ENCODE data around the gene BRSK2.

Gene BRSK2

DNA sequence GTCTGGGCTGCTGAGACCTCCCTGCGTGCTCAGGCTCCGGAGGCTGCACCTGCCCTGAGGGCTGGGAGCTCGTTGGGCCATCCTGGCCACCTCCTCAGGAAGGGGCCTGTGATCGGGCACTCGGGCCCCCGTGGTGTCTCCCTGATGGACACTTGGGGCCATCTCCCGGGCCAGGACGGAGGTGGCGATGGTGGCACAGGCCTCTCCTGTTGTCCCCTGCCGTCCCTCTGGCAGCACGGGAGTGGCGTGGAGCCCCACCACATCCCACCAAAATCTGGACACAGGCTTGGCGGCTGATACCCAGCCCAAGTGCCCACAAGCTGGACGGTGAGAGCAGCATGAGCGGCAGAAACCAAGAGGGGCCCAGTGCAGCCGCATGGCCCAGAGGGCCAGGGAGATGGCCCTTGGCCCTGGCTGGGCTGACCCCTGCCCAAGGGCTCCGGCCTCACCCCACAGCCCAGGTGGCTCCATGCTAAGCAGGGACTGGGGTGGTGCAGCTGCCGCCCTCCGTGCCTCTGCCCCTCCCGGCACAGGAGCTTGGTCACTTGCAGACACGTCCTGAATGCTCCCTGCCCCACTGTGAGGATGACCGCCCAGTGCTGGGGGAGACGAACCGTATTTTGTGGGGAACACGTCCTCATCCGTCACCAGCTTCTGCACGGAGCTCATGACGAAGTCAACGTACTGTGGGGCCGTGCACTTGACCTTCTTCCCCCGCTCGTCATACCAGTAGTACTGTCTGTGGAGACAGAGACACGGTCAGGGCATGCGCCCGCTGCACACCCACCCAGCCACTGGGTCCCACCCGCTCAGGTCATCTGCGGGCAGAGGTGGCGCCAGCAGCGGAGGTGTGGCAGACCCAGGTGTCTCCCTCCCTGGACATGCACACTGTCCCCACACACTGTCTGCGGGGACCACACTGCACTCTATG lies 81.2 kb downstream of the BRSK2 start:
- no peak for DNase-seq

DNA sequence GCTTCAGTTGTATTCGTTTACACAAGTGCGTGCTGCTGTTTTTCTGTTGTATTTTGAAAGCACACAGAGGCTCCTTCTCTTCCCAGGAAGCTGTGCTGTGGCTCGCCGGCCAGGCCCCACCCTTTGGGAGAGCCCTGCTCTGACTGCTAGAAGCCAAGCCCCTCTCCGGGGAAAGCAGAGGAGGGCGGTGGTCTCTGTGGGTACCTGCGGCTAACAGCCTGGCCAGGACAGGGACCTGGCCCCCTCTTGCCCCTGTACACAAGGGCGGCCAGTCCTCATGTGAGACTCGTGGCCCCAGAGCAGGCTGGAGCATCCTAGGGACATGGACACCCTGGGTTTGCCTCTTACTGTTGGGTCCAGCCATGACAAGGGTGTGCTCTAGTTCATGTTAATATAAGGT lies 82.0 kb downstream of the BRSK2 start:
- DNase-seq, result no peak

DNA sequence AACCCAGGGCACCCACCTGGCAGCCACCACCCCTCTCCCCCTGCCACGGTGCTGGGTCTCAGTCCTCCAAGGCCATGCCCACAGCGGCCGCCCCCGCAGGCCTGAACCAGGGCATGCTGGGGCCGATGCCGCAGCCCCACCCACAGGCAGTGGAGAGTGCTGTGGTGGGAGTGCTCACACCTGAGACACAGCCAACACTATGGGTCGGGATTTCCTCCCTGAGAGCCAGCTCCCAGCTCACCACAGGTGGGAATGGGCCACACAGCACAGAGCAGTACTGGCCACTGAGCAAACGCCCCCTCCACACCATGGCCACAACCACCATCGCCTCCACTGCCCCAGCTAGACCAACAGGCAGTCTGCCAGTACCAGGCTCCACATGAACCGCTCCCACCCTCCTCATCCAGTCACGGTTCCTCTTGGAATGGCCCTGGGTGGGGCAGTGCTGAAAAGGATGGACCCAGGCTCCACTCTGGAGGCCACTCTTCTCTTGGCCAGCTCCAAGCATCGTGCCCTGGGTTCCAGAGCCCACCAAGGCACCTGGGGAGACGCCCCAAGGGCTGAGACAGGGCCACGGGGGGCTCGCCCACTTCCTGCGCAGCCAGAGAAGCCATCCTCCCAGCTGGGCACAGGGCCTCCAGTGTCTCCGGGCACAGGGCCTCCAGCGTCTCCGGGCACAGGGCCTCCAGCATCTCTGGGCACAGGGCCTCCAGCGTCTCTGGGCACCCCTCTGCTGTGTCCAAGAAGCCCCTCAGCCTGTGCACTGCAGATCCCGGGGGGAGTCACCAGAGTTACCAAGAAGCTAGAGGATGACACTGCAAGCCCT lies 82.7 kb downstream of the BRSK2 start:
- DNase-seq, result no peak

DNA sequence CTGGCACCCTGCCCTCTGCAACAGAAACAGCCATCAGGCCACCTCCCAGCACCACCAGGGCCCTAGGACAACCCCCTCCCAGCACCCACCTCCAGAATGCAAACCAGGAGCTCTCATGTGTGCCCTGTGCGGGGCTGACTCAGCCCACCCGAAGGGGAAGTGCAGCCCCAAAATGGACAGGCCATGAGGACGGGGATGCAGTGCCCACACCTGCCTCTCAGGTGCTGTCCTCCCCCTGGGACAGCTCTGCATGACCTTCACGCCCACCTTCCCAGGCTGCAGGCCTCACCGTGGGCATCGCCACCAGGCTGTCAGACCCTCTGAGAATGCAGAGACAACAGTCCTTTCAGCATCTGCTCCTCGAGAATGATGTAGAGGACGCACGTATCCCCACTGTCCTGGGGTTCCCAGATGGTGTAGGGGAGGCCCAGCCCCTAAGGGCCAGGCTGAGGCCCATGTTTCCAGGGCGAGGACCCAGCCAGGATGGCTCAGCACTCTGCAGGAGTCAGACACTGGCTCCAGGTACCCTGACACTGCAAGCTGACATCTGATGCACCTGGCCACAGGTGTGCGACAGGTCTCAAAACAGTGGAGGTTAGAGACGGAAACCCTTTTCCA lies 83.4 kb downstream of the BRSK2 start:
- DNase-seq, result no peak

DNA sequence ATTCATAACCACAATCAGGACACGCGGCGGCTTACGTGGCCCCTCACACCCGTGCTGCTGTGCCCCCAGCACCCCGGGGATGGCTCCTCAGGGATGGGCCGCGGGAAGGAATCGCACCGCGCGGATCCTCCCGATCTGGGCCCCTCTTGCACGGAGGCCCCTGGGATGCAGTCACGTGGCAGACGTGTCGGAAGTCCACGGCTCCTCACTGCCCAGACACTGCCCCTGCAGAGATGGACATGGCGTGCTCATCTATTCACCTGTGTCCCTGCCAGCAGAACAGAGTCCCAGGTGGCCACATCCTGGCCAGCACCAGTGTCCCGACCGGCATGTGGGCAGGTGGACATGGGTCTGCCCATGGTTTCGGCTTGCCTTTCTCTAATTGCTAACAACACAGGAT lies 84.1 kb downstream of the BRSK2 start:
- DNase-seq, result no peak

DNA sequence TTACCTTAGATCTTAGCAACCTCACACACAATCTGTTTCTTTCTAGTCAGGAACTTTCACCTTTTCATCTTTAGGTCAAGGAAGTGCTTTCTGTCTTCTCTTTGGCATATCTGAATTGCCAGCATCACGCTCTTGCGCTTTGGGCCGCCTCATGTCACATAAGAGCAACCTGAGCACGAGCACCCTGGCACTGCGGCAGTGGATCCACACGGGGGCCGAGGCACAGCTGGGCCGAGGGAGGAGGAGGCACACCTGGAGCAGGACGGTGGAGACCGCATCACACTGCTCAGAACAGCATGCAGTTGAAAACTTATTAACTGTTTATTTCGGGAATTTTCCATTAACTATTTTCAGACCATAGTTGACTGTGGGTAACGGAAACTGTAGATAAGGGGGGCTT lies 86.1 kb downstream of the BRSK2 start:
- DNase-seq, result no peak

DNA sequence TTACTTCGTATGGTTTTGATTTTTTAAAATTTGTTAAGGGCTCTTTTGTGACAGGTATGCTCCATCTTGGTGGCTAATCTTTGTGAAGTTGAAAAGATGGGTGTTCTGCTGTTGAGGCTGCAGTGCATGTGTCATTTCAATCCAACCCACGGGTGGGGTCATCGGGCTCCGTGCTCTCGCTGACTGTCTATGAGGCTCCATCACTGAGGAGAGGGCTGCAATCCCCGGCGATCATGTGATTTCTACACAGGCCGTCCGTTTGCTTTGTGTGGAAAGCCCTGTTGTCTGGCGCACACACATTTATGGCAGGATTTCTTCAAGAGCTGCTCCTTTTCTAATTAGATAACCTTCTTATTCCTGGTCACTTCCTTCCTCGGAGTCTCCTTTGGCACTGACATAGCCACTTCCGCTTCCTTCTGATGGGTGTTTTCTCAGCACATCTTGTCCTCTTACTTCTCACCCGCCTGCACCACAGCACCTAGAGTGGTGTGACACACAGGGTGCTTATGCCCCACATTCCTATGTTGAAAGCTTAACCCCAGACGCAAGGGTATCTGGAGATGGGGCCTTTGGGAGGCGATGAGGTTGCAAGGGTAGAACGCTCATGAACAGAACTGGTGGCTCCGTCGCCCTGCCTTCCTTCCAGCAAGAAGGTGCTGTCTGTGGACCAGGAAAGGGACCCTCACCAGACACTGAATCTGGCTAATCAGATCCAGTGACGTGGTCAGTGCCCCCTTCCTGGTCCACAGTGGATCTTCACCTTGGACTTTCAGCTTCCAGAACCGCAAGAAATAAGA lies 87.4 kb downstream of the BRSK2 start:
- DNase-seq, result no peak

DNA sequence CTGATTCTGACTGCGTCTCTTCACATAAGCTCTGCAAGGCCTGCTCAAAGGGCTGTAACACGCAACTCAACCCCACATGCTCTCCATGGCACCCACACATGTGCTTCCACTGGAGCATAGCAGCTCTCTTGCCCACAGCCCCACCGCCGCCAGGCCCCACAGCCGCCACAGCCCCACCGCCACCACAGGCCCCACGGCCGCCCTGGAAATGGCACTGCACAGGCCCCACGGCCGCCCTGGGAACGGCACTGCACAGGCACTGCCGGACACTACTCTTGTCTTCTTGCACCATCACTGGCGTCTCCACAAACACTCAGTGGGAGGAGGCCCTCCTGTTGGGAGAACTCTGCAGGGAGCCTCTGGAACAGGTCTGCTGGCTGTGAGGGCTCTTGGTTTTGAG lies 88.3 kb downstream of the BRSK2 start:
- DNase-seq, result no peak

DNA sequence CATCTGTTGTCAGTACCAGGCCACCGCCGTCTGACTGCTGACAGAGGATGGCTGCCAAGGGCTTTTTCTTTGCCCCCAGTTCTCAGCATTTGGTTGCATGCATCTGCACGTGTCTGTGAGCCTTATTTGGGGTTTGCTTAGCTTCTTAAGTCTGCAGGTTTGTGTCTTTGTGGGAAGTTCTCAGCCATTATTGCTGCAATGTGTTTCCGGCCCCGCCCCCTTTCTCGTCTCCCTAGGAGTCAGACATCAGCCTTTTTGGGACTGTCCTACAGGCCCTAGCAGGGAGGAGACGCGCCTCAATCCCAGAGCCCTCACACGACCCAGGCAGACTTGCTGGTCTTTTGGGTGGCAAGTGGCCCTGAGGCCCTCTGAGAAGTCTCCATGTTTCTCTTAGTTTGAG lies 88.8 kb downstream of the BRSK2 start:
- no peak for DNase-seq

DNA sequence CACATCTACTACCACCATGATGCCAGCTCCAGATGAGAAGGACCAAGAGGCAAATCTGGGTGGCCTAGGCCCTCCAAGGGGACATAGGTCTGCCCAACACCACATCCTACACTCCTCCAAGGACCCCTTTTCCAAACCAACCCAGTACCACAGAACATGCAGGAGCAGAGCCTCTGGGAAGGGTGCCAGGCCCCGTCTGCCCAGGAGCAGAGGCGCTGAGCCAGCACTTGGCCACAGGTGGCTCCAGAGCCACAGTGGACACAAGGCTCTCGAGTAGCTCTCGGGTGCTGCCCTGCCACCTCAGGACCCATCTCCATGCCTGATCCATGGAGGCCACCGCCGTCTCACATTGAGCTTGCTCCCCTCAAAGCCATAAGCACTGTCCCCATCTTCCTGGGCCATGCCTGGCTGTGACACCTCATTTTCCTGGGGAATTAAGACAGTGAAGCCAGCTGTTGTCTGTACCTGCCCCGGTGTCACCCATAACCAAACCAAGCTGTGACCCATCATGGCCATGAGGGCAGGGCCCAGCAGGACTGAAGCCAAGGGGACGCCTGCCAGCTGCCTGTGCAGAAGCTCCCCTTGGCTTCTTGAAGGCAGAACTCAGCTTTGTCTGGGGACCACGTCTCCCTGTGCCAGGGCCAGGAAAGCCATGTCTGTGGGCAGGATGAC lies 89.4 kb downstream of the BRSK2 start:
- DNase-seq, result no peak

DNA sequence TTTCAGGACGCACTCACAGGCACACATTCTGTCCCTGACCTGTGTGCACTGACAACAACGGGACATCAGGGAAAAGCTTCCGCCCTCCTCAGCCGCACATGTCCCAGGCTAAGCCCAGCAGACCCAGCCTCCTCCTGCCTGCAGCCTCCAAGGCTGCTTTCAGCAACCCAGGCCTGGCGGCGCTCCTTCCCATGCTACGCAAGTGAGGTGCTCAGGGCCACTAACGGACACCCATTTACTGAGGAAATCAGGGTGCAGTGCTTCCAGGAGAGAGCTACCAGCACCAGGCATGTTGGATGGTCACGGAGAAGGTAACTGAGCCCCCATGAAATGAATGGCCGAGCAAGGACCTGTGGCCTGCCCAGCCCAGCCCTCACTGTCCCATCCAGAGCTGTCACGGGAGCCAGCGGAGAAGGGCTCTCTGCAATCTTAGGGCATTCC lies 90.0 kb downstream of the BRSK2 start:
- DNase-seq, result no peak

DNA sequence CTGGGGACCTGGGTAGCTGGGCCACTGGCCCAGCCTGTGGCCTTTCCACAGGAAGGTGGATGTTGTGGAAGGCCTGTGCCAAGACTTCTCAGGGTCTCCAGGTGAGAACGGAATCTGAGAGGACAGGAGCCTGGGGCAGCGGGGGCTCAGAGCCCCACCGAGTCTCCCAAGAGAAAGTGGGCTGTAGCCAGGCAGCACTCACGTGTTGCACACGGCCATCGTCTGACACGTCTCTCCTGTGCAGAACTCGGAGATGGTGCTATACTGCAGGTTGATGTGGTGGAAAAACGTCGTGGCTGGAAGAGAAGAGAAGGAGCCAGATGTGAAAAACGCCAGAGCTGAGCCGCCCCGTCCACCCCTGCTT lies 90.4 kb downstream of the BRSK2 start:
- DNase-seq, result no peak

DNA sequence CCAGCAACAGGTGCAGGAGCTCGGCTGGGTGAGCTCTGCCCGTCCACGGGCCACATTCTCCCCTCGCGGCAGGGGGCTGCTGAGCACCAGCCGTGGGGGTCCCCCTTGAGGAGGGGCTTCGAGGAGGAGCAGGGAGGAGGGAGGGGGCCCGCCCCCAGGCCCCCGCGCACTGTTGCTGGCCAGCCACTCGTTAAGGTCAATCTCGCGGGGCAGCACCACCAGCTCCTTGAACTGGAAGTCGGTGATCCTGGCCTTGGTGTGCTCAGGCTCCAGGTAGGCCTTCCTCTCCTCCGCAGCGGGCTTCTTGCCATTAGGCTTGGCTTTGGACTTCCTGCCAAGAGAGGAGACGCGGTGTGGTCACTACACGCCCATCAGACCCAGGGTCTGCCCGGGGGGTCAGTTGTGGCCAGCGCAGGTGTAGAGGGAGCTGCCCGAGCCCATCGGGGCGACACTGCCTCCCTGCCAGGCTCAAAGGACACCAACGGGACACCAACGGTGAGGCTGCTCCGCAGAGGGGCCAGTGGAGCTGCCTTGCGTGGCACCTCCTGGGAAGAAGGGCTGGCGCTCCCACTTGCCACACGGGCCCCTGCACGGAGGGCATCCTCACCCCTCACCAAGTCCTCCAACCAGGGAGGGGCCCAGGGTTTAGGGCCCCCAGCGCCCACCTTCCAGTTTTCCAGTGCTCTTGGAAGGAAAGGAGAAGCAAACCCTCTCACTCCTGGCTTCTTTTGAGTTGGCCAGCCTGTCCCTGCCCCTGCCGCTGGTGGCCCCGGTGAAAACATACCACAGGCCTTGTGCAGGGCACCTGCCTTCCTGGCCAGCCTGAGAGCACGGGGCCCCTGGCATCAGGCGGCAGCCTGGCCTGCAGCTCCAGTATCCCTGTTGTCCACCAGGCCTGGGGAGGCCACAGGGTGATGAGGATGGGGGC lies 91.1 kb downstream of the BRSK2 start:
- no peak for DNase-seq

DNA sequence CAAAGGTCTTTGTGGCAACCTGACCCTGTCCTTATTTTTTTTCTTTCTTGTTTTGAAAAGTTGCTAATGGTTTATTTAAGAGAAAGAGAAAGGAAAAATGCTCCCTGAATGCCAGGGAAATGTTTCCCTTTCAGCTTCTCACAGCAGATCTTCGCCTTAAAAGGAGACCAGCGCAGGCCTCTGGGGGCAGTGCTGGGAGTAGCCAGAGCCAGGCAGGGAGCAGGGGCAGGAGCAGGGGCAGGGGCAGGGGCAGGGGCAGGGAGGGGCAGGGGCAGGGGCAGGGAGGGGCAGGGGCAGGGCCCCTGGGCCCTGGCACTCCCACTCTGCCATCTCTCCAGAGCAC lies 91.7 kb downstream of the BRSK2 start:
- DNase-seq, result no peak

DNA sequence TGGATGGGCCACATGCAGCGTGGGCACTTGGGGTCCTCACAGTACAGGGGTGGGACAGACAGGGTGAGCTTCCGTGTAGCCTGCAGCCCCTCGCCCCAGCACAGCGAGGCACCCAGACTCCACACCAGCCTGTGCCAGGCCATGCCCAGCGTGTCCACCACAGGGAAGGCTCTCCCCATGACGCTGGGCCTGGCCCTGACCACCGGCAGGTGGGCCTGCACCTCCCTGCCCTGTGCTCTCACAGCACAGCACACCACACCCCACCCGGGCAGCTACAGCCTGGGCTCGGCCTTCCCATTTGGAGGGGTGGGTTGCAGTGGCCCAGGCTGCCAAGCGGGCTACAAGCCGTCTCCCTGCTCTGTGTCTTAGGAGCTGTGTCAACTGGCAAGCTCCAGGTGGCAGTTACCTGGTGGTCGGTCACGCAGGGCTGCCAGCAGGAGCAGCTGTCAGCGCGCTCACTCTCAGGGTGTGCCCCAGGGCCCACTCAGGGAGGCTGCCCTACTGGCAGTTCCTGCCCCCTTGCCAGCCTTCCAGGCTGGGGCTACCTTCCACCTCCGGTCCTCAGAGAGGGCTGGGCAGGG lies 92.2 kb downstream of the BRSK2 start:
- no peak for DNase-seq

DNA sequence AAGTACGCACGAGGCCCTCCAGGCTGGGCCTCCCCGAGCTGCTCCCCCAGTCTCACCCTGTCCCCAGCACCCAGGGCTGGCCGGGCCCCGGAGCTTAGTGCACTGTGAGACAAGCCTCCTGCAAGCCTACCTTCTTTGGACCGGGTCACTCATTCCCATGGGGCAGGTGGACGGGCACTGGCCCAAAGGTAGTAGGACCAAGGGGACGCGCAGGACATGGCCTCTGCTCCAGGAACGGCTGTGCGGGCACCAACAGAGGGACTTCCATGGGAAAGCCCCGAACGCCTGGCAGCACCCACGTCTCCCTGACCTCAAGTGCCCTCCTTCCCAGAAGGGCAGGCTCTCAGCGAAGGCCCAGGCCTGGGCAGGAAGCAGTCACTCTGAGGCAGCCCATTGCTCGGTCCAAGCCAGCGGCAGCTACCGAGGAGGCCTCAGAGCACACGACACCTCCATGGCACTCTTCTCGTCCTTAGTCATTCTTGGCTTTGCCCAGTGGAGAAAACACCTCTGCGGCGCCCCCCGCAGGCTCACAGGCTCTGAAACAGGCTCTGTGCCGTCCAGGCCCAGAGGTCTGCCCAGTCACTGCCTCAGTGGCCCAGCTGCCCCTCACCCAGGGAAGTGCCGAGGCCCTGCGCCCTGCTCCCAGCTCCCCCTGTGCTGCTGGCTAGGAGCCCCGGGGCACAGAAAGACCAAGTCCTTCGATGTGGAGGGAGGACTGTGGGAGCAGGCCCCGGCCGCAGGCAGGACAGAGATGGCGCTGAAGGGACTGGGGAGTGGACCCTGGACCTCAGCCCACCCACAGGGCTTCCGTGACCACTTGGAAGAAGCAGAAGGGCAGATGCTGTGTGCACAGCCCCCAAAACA lies 93.1 kb downstream of the BRSK2 start:
- DNase-seq, result no peak

DNA sequence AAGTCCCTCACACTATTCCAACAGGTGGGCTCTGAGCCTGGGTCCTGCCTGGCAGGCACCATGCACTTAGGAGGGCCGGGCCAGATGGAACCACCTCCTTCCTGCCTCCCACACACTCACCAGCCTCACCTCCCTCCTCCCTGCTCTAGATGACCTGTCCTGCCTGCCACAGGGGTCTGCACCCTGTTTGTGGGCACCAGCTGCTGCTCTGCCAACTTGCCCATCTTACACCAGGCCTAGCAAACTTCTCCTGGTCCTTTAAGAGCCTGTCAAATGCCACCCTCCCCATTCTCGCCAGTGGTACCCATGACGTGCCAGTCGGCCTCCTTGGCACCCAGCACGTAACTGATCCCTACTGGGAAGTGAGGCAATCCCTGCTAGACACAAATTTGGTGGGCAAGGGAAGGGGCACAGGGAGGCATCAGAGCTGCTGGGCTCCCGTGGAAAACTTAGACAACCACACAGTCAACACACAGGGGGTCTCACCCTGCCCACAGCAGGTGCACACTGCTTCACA lies 93.8 kb downstream of the BRSK2 start:
- DNase-seq, result no peak

DNA sequence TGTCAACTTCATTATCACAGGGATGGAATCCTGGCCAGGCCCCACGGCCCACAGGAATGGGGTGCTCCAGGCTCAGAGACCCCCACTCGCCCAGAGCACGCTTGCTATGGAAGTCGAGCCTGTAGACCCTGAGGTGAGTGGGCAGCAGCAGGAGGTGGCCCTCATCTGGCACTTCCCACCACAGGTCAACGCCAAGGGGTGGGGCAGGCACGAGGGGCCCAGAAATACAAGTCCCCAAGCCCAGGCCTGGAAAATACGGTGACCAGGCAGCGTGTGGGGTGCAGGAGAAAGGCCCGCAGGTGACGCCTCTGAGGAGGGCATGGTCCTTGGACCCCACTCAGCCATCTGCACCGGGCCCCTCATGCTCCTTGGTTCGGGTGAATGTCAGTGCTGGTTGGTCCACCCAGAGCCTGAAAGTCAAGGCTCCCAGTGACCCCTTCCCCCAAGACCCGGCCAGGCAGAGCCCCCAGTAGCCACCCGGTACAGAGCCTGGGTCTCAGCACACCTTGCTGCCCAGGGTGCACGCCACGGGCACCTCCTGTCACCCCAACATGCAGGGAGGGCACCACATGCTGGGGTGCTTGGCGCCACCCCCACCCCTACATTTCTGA lies 94.4 kb downstream of the BRSK2 start:
- DNase-seq, result no peak

Measured in kidney glomerular epithelial cell (primary cell).